Gastrocnemius medialis (tissue), 4 donors: ENCODE measurements around the gene ZC3H7A.

Experiments used
- CTCF ChIP-seq, 5 experiments: fragments of 450-650 bp in 3 of 5; fragments of 200-600 bp in 2 of 5; sonication (generic) in 2 of 5; IDR thresholded peaks in 4 of 5; conservative IDR thresholded peaks in 1 of 5; 1 replicate in 4 of 5; 2 replicates in 1 of 5; pipeline ENCODE4 v1.5.1; 2016 to 2019; ENCODE audit warnings: antibody characterized with exemption in 5 of 5, mild to moderate bottlenecking in 3 of 5, moderate library complexity in 3 of 5
- POLR2A ChIP-seq, 2 donors: fragments of 450-650 bp; IDR thresholded peaks; one replicate each; pipeline ENCODE4 v1.6.1; 2017; ENCODE audit warnings: antibody characterized with exemption in 2 of 2, mild to moderate bottlenecking in 2 of 2, moderate library complexity in 2 of 2

GRCh38 chr16:11794447-11794846 is 2.6 kb downstream of the ZC3H7A start:
- TF ChIP-seq CTCF (IDR thresholded peaks at IDR 0.05 in 4 of 5, conservative IDR thresholded peaks at IDR 0.05 in 1 of 5) = no peak
- TF ChIP-seq POLR2A (IDR thresholded peaks at IDR 0.05) = no peak
